ENCODE measurements around the gene CCDC141.

- TF ChIP-seq POLR2A (IDR thresholded peaks at IDR 0.05; ENCODE audit: extremely low read depth, insufficient read length) (no peak), CTCF (IDR thresholded peaks at IDR 0.05; ENCODE audit: low read depth, low read length) (no peak), MAX (IDR thresholded peaks at IDR 0.05; ENCODE audit: low read depth, low read length) (no peak), MYC (IDR thresholded peaks at IDR 0.05; ENCODE audit: low read depth, low read length) (no peak)
These were observed 213.1 kb downstream of the CCDC141 start for GRCh38 chr2:178836807-178837206.
